Measurements from ENCODE around the gene GEMIN4. TPM values are rescaled to one million over a fixed set of nuclear protein-coding genes. Genes with fewer than 3 reads are reported as not detected.

GEMIN4 gene
- total RNA-seq, 1 donor from 2014 or later: 24.5 TPM

DNA sequence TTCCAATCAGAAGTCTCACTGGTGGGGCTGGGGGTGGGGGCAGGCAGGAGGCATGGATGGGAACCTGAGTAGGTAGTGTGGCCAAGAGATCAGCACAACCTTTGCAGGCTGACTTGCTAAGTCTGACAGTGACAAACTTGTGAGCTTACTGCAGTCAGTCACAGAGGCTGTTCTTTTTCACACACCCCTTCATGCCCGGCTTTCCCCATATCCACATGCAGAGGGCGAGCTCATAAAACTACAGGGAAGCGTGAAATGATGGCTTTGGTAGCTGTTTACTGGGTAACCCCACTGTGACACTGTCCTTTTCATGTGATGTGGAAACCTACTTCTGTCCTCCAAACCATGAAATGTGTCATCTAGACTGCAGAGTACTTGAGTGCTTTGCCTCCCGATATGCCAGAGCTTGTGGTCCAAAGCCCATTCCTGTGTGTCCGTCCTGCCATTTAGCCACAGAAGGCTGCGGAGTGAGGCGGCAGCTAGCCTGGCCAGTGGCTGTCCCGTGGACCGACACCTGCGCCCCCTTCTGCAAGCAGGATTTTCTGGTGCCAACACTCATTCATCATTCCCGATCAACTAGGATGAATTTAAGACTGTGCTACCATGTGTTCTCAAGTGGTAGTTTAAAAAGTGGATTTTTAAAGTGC is 9.8 kb downstream of the GEMIN4 start:
- no peak for DNase-seq (ENCODE audit: low read depth, low spot score)

DNA sequence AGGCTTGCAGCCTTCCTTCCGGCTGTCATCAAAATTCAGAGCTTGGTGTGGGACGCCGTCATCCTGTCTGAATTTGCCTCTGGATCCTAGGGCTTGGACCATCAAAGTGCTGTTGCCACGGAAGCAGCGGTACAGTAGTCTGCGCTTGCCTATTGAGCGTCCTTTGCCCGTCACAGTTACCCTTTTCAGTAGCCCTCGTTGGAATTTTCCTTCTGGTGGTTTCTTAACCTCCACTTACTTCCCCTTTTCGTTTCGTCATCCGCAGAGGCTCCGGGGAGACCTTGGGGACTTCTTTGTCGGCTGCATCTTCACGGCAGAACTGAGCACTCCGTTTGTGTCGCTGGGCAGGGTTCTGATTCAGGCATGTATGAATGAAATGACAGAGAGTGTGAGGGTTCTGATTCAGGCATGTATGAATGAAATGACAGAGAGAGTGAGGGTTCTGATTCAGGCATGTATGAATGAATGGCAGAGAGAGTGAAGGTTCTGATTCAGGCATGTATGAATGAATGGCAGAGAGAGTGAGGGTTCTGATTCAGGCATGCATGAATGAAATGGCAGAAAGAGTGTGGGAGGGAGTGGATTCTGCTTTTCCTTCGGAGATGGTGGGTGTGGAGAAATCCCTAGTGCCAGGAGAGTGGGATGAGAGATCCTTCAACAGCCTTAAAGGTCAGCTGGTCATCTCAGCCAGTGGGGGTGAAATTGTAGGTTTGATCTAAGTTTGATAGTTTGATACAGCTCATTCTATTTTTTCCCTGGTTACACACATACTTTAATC is 11.6 kb downstream of the GEMIN4 start:
- DNase-seq (ENCODE audit: low read depth, low spot score): no peak

DNA sequence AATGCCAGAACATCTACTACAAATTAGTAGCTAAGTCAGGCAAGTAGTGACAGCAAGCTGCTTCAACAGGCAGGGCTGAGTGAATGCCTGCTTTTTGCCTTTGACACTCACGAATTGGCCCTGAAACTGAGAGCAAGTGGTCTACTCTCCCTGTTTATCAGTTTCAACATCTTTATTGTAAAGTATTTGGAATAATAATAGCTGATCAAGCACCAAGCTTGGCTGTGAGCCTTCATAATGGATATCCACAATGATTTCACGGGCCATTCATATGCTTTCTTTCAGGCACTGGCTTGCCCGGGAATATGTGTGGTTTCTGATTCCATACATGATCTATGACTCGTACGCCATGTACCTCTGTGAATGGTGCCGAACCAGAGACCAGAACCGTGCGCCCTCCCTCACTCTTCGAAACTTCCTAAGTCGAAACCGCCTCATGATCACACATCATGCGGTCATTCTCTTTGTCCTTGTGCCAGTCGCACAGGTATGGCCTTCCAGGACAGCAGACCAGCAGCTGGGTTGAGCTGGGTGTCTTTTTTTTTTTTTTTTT is 14.4 kb downstream of the GEMIN4 start:
- DNase-seq (ENCODE audit: low read depth, low spot score): no peak

DNA sequence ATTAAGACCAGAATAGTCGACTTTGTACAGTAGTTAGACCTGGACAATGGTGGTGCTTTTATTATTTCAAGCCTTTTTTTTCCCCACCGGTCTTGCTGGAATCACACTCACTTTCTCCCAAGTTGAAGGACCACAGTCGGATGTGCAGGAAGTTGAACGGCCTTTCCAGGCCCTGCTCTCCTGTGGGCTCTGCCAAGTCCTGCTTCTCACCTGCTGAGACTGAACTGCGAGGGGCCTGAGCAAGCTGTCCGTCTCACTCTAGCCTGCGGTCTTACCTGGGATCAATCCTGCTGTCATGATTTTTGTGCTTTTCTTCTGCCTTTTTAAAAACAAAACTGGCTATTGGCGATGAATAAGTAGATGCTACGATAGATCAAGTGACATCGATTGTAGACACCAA is 18.3 kb downstream of the GEMIN4 start:
- no peak for DNase-seq (ENCODE audit: low read depth, low spot score)

DNA sequence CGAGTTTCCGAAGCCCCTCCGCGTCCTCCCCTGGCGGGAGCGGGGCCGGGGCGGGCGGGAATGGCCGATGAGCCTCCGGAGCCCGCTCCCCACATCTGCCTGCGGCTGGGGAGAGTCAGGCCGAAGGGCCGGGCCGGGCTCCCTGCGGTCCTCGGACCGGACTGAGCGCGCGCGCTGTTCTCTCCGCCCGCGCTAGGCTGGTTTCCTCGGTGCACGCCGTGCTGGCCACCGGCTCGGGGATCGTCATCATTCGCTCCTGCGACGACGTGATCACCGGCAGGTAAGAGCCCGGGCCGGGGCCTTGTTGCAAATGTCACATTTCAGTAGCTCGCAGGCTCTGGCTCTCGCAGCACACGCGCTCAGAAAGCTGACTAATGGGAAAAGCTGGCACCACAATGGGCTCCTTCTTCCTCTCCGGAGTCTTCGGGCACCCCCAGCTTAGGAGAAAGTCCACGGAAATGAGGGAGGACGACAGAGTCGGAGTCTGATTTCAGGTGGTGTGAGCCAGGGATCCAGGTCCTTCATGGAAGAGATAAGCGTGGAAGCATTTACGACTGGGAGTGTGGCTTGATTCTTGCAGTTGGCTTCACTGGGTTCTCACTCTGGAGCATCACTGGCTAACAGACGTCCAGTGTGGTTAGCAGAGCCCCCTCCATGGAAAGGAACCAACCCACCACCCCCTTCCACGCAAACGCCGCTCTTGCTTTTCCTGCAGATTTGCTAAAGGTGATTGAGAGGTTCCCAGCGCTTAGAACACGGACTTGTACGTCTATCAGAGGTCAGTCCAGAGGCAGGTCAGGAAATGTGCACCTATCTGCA is 19.0 kb downstream of the GEMIN4 start:
- no peak for DNase-seq (ENCODE audit: low read depth, low spot score)

DNA sequence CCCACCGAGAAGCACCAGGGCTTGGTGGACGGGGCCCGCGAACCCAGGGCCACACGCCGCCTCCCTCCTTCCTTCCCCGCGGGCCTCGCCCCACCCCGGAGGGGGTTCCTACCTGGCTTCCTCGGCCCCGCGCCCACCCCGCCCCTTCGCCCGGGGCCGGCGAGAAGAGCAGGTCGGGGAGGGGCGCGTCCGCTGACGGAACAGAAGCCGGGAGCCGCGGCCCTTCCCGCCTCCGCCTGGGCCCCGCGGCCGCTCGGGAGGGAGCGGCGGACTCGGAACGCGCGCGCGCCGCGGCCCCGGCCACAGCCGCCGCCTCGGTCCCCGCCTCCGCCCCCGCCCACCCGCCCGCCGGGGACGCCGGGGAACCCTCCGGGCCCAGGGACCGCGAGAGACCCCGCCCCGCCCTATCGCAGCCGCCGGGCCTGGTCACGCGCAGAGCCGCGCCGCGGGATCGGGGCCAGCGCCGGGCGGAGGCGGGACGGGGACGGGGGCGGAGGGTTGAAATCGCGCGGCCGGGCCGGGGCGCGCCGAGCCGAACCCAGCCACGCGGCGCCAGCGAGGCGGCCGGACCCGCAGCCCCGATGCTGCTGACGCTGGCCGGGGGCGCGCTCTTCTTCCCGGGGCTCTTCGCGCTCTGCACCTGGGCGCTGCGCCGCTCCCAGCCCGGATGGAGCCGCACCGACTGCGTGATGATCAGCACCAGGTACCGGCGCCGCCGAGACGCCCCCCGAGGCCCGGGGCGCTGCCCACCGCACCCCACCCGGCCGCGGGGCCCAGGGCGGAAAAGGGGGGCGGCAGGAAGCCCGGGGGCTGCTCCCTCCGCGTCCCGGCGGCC is 19.8 kb downstream of the GEMIN4 start, which contains the start of gene TLCD3A:
TSS of gene TLCD3A (plus strand) at position 530 of the 835 bp plus-strand sequence. CDS start at position 582, 52 bp downstream.
- DNase-seq (ENCODE audit: low read depth, low spot score): no peak

DNA sequence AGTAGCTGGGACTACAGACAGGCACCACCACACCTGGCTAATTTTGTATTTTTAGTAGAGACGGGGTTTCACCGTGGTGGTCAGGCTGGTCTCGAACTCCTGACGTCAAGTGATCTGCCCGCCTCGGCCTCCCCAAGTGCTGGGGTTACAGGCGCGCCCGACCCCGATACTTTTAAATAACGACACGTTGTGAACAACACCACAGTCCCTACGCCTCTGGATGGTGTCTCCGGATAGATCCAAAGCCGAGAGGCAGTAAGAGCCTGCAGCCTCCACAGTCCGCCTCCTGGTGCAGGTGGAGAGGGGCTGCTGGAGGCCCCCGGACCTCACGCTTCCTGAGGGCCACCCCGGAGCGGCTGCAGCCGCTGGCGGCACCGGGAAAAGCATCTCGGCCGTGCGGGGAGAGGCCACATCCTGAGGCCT is 20.4 kb downstream of the GEMIN4 start:
- no peak for DNase-seq (ENCODE audit: low read depth, low spot score)

DNA sequence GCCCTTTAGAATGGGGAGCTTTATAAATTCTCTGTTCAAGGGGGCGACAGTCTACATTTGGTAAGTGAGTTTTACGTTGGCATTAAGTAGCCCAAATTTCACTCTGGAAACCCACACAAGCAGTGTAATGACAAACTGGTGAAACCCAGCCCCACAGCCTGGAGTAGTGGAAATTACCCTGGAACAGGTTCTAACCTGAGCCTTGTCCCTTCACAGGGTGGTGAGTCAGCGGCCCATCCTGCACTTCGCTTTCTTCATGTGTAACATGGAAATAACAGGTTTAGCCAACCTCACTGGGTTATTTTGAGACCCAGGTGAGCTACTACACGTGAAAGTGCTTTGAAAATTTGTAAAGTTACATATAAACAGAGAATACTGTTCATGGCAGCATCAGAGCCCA is 23.2 kb downstream of the GEMIN4 start:
- DNase-seq (ENCODE audit: low read depth, low spot score): no peak

DNA sequence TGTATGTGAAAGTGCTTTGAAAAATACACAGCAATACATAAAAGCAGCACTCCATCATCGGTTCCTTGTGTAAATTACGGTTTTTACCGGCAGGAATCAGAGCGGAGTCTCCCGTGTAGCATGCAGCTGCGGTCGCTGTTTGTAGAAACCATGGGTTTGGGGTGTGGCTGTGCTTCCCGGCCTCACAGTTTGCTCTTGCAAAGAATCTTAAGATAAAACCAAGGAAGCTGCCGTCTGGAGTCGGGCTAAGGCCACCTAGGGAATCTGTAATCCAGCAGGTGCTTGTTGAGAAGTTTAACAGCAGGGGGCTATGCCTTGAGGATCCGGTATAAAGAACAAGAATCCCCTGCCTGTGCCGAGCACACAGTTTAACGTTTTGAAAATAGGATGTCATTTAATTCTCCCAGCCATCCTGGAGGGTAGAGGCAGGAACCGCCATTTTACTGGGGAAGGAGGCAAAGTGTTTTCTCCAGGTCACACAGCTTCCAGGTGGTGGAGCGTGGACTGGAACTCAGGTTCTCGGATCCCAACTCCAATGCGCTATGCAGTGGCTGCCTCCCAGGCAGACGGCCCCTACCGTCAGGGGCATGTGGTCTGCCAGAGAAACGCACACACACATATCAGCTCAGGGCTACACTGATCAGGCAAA is 25.7 kb downstream of the GEMIN4 start:
- DNase-seq (ENCODE audit: low read depth, low spot score): no peak

DNA sequence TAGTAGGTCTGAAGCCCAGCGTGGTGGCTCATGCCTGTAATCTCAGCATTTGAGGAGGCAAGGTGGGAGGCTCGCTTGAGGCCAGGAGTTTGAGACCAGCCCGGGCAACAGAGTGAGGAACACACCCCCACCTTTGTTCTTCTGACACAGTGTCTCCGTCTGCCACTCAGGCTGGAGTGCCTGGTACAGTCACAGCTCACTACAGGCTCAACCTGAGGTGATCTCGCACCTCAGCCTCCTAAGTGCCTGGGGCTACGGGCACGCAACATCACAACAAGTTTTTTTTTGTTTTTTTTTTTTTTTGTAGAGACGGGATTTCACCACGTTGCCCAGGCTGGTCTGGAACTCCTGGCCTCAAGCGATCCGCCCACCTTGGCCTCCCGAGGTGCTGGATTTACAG is 26.3 kb downstream of the GEMIN4 start:
- DNase-seq (ENCODE audit: low read depth, low spot score): no peak

DNA sequence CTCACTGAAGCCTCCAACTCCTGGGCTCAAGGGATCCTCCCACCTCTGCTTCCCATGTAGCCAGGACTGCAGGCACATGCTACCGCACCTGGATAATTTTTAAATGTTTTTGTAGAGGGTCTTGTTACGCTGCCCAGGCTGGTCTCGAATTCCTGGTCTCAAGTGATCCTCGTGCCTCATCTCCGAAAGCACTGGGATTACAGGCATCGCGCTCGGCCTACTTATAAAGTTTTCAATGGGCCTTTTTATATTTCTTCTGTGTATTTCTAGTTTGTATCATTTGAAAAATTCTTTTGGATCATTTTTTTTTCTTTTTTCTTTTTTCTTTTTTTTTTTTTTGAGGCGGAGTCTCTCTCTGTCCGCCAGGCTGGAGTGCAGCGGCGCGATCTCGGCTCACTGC is 27.0 kb downstream of the GEMIN4 start:
- no peak for DNase-seq (ENCODE audit: low read depth, low spot score)

DNA sequence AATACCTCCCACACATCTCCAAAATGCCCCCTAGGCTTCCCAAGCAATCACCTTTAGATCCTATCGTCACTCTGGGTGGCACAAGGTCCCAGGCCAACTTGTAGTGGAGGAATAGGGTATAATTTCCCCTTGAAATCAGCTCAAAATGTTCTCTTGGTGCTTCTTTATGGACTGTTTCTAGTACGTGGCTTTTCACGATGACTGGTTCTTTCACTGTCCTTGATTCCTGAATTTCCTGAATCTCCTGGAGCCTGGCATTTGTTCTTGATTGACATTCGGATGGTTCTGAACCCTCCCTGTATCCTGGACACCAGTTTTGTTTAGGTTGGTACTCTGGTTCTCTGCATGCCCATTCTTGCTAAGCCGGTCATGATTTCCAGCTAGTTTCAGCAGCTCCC is 30.5 kb downstream of the GEMIN4 start:
- DNase-seq (ENCODE audit: low read depth, low spot score): no peak

DNA sequence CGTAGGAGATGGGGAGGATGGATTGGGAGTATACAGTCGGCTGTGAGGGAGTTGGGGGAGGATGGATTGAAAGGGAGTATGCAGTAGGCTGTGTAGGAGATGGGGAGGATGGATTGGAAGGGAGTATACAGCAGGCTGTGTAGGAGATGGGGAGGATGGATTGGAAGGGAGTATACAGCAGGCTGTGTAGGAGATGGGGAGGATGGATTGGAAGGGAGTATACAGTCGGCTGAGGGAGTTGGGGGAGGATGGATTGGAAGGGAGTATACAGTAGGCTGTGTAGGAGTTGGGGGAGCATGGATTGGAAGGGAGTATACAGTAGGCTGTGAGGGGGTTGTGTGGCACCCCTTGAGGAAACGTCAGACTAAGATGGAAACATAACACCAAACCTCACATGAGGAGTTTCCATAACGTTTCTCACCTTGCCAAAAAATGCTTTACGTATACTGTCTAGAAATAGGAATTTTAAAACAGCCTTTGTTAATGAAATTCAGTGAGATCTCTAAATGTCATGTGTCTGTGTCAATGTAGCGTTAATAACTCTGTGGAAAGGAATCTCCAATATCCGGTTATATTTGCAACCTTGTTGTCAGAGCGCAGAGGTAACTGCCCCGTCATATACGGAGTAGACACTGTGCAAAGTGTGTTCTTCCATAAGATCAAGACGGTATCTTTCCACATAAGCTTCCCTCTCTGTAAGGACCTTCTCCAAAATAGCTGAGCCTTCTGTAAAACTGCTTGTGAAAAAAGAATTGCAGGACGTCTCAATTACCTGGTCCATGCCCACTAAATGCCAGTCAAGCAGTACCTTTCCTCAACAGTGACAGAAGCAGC is 31.1 kb downstream of the GEMIN4 start:
- DNase-seq (ENCODE audit: low read depth, low spot score): no peak

DNA sequence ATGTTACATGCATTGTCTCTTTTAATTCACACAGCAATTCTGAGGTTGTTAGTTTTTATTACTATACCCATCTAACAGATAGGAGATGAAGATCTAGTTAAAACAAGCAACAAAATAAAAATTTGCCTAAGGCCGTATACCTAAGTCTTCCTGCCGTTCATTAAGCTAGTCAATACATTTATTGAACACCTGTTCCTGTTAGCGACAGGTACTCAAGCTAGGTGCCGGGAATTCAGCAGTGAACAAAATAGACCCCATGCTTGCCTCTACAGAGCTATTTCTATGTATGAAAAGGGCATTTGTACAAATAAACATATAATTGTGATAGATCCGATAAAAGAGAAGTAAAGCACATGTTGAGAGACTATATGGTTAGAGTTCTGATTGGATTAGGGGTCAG is 34.0 kb downstream of the GEMIN4 start:
- DNase-seq (ENCODE audit: low read depth, low spot score): no peak

DNA sequence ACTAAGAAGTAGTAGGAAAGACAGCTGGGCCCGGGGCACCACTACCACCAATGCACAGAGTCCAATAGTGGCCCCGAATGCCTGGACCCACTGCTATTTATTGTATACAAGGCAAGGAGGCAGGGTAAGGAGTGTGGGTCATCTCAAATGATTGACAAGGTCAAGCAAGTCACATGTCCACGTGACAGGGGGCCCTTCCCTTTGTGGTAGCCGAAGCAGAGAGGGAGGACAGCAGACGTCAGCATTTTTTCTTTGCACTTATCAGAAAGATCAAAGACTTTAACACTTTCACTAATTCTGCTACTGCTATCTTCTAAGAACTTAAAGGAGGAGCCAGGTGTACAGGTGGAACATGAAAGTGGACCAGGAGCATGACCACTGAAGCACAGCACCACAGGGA is 43.9 kb downstream of the GEMIN4 start:
- DNase-seq (ENCODE audit: low read depth, low spot score): no peak

DNA sequence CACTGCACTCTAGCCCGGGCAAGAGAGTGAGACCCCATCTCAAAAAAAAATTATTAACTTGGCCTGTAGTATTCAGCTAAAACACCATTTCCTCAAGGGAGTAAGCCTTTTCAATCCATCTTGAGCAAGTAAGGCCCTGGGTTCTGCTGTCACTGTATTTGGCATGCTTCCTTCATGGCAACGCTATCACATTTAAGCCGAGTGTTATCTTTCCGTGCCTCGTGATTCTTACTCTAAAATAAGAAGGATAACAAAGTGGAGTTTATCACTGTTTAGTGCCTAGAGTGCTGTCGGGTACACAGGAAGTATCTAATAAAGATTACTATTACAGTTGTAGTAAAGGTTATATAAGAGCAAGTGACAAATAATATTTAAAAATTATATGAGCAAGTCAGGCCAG is 46.2 kb downstream of the GEMIN4 start:
- DNase-seq (ENCODE audit: low read depth, low spot score): no peak

DNA sequence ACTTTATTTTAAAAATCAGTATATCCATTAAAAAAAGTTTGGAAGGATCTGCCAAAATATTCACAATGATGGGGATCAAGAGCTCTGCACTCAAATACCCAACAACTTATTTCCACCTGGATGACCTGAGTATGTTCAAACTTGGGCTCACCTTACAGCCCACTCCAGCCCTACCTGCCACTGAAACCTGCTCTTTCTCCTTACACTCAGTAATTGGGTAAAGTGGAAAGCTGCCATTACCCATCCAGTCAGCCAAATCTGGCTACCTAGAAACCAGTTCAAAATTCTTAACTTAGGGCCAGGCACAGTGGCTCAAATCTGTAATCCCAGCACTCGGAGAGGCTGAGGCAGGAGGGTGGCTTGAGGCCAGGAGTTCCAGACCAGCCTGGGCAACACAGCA is 47.1 kb downstream of the GEMIN4 start:
- no peak for DNase-seq (ENCODE audit: low read depth, low spot score)

DNA sequence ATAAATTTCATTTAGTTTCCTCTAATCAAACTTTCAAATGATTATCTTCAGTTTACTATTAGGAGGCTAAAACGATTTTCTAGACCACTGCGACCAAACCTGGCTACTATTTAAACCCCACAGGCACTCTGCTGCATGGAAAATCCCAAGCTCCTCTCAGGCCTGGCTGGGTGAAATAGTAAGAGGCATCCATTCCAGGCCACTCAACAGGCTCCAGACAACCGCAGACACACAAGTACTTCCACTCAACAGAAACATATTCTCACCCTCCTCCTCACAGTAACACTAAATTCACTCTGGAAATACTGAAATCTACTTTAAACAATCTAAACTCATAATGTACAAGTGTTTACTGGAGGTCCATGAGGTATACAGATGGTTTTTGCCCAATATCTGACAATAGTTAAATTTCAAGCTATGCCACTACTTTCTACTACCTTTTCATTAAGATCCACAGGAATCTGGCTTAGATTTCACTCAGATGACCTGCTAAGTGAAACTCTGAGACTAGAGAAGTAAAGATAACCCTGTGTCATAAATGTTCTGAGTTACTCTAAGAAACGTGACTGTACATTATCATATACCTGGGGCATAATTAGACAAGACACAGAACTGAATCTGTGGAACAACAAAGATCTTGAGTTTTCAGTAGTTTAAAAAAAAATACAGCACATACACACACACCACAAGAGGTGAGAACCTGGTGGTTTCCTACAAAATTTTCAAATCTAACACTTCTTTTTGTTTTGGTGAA is 47.8 kb downstream of the GEMIN4 start:
- no peak for DNase-seq (ENCODE audit: low read depth, low spot score)

Measured in pulmonary artery endothelial cell (primary cell).